Measurements from ENCODE around the gene APBA2.

- TF ChIP-seq CTCF (IDR thresholded peaks at IDR 0.05) (no peak), POLR2A (IDR thresholded peaks at IDR 0.05) (no peak), POLR2AphosphoS5 (IDR thresholded peaks at IDR 0.05; ENCODE audit: insufficient read depth in 1 of 2, low read depth in 1 of 2) (no peak)
Measured at GRCh38 chr15:28991236-28992171, 105.7 kb downstream of the APBA2 start.
